ENCODE results near the gene MGLL.
"Not testable (repeated sequence)": the region's sequence is repeated elsewhere in the genome, so short reads cannot be mapped to it uniquely, and the experiment has no call there.

The MGLL gene

GRCh38 chr3:127671523-127672428, 150.5 kb downstream of the MGLL start:
- DNase-seq = peak; percentile 26

DNA sequence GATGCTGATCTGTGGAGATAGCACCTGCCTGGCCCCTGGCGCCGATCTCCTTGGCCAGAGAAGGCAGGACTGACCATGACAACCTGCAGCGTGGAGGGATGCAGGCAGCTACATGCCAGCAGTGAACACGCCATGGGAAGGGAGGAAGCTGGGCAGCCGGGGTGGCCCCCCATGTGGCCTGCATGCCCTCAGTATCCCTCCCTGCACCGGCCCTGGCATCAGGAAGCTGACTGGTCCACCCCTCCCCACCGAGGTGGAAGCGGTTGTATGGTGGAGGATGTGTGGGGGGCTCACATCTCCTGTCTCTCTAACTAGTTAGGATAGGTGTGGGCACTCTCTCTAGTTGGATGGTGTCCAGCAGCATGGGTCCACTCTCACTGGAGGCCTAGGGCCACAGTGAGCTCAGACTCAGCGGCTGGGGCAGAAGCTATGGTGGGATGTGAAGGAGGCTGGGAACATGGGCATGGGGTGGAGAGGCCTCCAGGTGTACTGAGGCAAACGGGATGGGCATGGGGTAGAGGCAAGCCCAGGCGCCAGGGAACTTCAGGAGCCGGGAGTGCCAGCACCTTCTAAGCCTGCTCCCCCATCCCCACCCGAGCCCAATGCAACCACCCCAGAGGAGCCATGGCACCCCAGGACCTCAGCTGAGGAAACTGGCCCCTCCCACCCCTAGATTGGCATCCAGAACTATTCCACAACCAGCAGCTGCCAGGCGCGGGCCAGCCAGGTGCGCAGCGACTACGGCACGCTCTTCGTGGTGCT, 151.4 kb downstream of the MGLL start:
- DNase-seq = no peak

GRCh38 chr3:127670229-127670559, 152.1 kb downstream of the MGLL start:
- no peak for DNase-seq

GRCh38 chr3:127669541-127670228, 152.6 kb downstream of the MGLL start:
- no peak for DNase-seq

- DNase-seq = no peak
These were observed 153.4 kb downstream of the MGLL start for GRCh38 chr3:127668906-127669305.

DNA sequence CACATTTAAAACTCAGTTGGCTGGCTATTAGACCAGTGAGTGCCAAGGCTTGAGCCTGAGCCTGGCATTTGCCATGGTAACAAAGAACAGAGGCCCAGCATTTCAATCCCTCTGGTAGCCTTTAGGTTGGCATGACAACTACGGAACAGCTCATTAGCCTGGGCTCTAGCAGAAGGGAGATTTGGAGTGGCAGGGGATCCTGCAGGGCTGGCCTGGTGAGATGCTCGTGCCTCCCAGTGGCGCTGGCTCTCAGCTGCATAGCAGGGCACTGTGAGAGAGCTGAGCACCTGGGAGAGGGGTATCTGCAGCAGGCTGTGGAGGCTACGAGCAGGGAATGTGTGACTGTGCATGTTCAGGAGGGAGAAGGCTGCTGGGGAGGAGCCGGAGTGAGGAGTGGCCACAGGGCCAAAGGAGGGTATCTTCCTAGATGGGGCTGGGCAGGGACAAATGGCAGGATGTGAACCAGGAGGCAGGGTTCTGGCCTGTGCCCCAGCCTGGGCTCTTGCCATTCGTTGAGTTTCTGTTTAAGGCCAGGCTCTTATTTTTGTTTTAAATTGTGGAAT, 155.1 kb downstream of the MGLL start:
- no peak for DNase-seq

GRCh38 chr3:127666676-127667075, 155.6 kb downstream of the MGLL start:
- DNase-seq = no peak

GRCh38 chr3:127665586-127665985, 156.7 kb downstream of the MGLL start:
- no peak for DNase-seq

DNA sequence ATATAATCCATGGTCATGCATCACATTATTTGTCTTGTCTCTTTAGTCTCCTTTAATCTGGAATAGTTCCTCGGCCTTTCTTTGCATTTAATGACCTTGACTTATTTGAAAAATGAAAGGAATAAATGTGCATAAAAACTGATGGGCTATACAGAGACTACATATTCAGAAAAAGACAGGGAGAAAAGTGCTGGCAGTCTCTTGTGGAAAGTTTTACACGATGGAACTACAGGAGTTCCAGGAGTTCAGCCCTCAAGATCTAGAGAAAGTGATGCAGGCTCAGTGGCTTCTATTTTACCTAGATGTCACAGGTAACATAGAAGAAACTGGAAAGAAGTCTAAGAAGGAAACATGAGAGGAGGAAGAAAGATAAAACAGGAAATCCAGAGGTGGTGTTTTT, 157.2 kb downstream of the MGLL start:
- no peak for DNase-seq

GRCh38 chr3:127663151-127663550, 159.2 kb downstream of the MGLL start:
- no peak for DNase-seq

- no peak for DNase-seq
These were observed 160.3 kb downstream of the MGLL start for GRCh38 chr3:127662001-127662469.

- no peak for DNase-seq
These were observed 160.7 kb downstream of the MGLL start for GRCh38 chr3:127661600-127661999.

DNA sequence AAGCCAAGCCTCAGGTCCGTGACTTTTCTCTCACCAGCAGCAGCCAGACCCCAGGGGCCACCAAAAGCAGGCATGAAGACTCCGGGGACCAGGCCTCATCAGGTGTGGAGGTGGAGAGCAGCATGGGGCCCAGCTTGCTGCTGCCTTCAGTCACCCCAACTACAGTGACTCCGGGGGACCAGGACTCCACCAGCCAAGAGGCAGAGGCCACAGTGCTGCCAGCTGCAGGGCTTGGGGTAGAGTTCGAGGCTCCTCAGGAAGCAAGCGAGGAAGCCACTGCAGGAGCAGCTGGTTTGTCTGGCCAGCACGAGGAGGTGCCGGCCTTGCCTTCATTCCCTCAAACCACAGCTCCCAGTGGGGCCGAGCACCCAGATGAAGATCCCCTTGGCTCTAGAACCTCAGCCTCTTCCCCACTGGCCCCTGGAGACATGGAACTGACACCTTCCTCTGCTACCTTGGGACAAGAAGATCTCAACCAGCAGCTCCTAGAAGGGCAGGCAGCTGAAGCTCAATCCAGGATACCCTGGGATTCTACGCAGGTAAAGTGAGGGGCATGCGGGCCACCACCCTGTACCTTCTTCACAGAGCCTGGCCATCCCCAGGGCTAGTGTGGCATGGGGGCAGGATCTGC, 161.6 kb downstream of the MGLL start:
- no peak for DNase-seq

- DNase-seq = no peak
These were observed 164.1 kb downstream of the MGLL start for GRCh38 chr3:127658234-127658633.

DNA sequence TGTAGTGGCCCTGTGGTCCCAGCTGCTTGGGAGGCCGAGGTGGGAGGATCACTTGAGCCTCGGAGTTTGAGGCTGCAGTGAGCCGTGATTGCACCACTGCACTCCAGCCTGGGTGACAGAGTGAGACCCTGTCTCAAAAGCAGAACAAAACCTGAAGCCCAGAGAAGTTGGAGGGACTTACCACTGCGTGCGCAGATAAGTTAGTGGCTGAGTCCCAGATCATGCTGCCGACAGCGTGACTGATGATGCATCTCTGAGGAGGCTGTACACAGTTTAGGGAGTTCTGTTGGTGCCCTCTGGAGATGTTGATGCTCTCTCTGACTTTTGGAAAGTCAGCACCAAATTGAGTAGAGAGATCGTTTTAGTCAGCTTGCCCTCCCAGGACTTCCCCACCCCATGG, 165.4 kb downstream of the MGLL start:
- no peak for DNase-seq

DNA sequence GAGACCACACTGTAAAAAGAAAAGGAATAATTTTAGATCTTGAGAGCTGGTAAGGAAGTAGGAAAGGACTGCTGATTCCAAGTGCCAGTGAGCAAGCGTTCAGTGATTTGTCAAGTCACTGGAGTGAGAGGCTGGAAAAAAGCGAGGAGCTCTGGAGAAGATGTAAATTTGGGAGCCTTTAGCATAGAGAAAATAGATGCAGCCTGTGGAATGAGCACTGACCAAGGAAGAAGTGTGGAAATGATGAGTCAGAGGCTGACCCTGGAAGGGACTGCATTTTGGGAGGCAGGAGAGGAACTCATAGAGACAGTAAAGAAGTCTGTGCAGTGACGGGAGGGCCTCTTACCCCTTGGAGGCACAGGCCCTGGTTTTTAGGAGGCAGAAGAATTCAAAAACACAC, 166.7 kb downstream of the MGLL start:
- DNase-seq = no peak

- not testable (repeated sequence) for DNase-seq
These were observed 167.3 kb downstream of the MGLL start for GRCh38 chr3:127654993-127655392.

- DNase-seq = no peak
These were observed 167.9 kb downstream of the MGLL start for GRCh38 chr3:127654374-127654773.

- DNase-seq = peak; percentile 46
These were observed 169.9 kb downstream of the MGLL start for GRCh38 chr3:127652246-127652995.

DNA sequence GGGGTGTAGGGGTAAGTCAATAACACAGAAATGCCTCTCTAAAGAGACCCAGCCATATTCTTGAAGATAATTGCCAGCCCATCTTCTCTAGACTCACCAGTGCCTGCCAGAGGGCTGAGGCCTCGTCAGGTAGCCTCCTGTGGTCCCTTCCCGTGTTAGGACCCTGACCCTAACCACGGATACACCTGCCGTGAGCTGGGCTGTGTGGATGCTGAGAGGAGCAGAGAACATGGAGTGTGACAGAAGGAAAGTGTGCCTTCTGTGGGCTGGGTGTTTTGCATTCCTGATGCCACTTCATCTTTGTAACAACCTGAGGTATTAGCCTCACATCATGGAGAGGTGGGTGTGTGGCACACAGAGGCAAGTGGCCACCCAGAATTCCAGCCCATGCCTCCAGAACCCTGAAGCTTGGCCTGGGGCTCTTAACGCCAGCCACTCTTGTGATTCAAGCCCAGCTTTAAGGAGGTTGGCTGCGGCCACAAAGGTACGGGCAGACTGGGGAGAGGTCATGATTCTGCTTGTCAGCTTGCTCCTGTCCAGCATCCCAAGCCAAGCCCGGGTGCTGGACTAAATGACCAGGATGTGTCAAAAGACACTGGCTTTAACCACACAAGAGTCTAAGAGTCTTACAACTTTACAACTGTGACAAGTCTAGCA, 170.7 kb downstream of the MGLL start:
- DNase-seq = no peak

- no peak for DNase-seq
These were observed 172.1 kb downstream of the MGLL start for GRCh38 chr3:127650236-127650635.

All from activated CD4-positive, alpha-beta T cell treated with anti-CD3 and anti-CD28 coated beads, Interleukin-10, Interleukin-2, amounts not matched to agents 100 ng/mL and 50 ng/mL, durations not matched to agents 16 hours and 8 hours (primary cell).